ENCODE results near the gene DPEP2NB. TPM values are rescaled to one million over a fixed set of nuclear protein-coding genes. Genes with fewer than 3 reads are reported as not detected.

Gene DPEP2NB
- total RNA-seq, 1 experiment from 2014 or later, result not detected

GRCh38 chr16:67965668-67966548, 49.8 kb downstream of the DPEP2NB start:
- Histone ChIP-seq H3K4me3 (ENCODE audit: insufficient read depth, low read depth, low read length) (no peak overlapping the region), H3K27me3 (ENCODE audit: control insufficient read depth, insufficient read depth, low read length) (no peaks in the 10 kb centered on the region), H3K36me3 (replicated peaks; ENCODE audit: control insufficient read depth, insufficient read depth, low read length) (peaks cover 24% of the 10 kb centered on the region)
- no peak for DNase-seq

GRCh38 chr16:67964477-67965131, 51.1 kb downstream of the DPEP2NB start:
- Histone ChIP-seq H3K27me3 (ENCODE audit: control insufficient read depth, insufficient read depth, low read length) (no peaks in the 10 kb centered on the region), H3K36me3 (replicated peaks; ENCODE audit: control insufficient read depth, insufficient read depth, low read length) (peaks cover 31% of the 10 kb centered on the region), H3K4me3 (ENCODE audit: insufficient read depth, low read depth, low read length) (no peak overlapping the region)
- DNase-seq, result no peak

- Histone ChIP-seq H3K27me3 (ENCODE audit: control insufficient read depth, insufficient read depth, low read length) (no peaks in the 10 kb centered on the region), H3K36me3 (replicated peaks; ENCODE audit: control insufficient read depth, insufficient read depth, low read length) (peaks cover 36% of the 10 kb centered on the region), H3K4me3 (ENCODE audit: insufficient read depth, low read depth, low read length) (peak overlapping the region; percentile 42)
- DNase-seq, result peak; percentile 96
These were observed 51.9 kb downstream of the DPEP2NB start for GRCh38 chr16:67963662-67964321.

Other genes with a start within 250 kb of the DPEP2NB start
- gene RANBP10, start 209.4 kb downstream of the DPEP2NB start, total RNA-seq (2014; rRNA removed; shearing (Covaris generic)), result 7.2 and 7.3 TPM in 2 replicates
- 0.15 and 0.21 TPM in 2 replicates for gene TSNAXIP1, start 209.0 kb downstream of the DPEP2NB start, total RNA-seq (2014; rRNA removed; shearing (Covaris generic))
- gene THAP11, start 173.6 kb downstream of the DPEP2NB start, total RNA-seq (2014; rRNA removed; shearing (Covaris generic)), result 57.6 and 67.0 TPM in 2 replicates
- gene NUTF2, start 169.0 kb downstream of the DPEP2NB start, total RNA-seq (2014; rRNA removed; shearing (Covaris generic)), result 295 and 340 TPM in 2 replicates
- gene CENPT, start 168.2 kb downstream of the DPEP2NB start, total RNA-seq (2014; rRNA removed; shearing (Covaris generic)), result 34.9 and 43.7 TPM in 2 replicates
- gene EDC4, start 142.9 kb downstream of the DPEP2NB start, total RNA-seq (2014; rRNA removed; shearing (Covaris generic)), result 88.0 and 96.6 TPM in 2 replicates
- 5.3 and 7.6 TPM in 2 replicates for gene NRN1L, start 131.0 kb downstream of the DPEP2NB start, total RNA-seq (2014; rRNA removed; shearing (Covaris generic))
- 18.8 and 20.1 TPM in 2 replicates for gene PSKH1, start 122.7 kb downstream of the DPEP2NB start, total RNA-seq (2014; rRNA removed; shearing (Covaris generic))
- 2.4 and 3.7 TPM in 2 replicates for gene CTRL, start 84.0 kb downstream of the DPEP2NB start, total RNA-seq (2014; rRNA removed; shearing (Covaris generic))
- 28.7 and 36.6 TPM in 2 replicates for gene PSMB10, start 79.1 kb downstream of the DPEP2NB start, total RNA-seq (2014; rRNA removed; shearing (Covaris generic))
- 5.2 and 6.7 TPM in 2 replicates for gene LCAT, start 71.8 kb downstream of the DPEP2NB start, total RNA-seq (2014; rRNA removed; shearing (Covaris generic))
- gene SLC12A4, start 47.3 kb downstream of the DPEP2NB start, total RNA-seq (2014; rRNA removed; shearing (Covaris generic)), result 43.2 and 56.6 TPM in 2 replicates
- gene DPEP3, start 35.4 kb downstream of the DPEP2NB start, total RNA-seq (2014; rRNA removed; shearing (Covaris generic)), result 0.03 and 0.48 TPM in 2 replicates
- gene DPEP2, start 16.4 kb downstream of the DPEP2NB start, total RNA-seq (2014; rRNA removed; shearing (Covaris generic)), result 0.33 TPM in 1 of 2 replicates, not detected in the other
- gene DDX28, start 7.3 kb upstream of the DPEP2NB start, total RNA-seq (2014; rRNA removed; shearing (Covaris generic)), result 19.4 and 26.4 TPM in 2 replicates
- gene DUS2, start 7.4 kb upstream of the DPEP2NB start, total RNA-seq (2014; rRNA removed; shearing (Covaris generic)), result 46.9 and 54.9 TPM in 2 replicates
- 22.9 and 27.7 TPM in 2 replicates for gene NFATC3, start 69.5 kb upstream of the DPEP2NB start, total RNA-seq (2014; rRNA removed; shearing (Covaris generic))
- gene ESRP2, start 220.2 kb upstream of the DPEP2NB start, total RNA-seq (2014; rRNA removed; shearing (Covaris generic)), result 15.5 and 18.0 TPM in 2 replicates
- 7.5 and 10.3 TPM in 2 replicates for gene PLA2G15, start 229.5 kb upstream of the DPEP2NB start, total RNA-seq (2014; rRNA removed; shearing (Covaris generic))
- gene SLC7A6, start 248.6 kb upstream of the DPEP2NB start, total RNA-seq (2014; rRNA removed; shearing (Covaris generic)), result 16.8 and 19.8 TPM in 2 replicates

Measured in H7 (cell line).